ENCODE measurements around the gene RGPD6.
"Not testable (repeated sequence)": the region's sequence is repeated elsewhere in the genome, so short reads cannot be mapped to it uniquely, and the experiment has no call there.

DNA sequence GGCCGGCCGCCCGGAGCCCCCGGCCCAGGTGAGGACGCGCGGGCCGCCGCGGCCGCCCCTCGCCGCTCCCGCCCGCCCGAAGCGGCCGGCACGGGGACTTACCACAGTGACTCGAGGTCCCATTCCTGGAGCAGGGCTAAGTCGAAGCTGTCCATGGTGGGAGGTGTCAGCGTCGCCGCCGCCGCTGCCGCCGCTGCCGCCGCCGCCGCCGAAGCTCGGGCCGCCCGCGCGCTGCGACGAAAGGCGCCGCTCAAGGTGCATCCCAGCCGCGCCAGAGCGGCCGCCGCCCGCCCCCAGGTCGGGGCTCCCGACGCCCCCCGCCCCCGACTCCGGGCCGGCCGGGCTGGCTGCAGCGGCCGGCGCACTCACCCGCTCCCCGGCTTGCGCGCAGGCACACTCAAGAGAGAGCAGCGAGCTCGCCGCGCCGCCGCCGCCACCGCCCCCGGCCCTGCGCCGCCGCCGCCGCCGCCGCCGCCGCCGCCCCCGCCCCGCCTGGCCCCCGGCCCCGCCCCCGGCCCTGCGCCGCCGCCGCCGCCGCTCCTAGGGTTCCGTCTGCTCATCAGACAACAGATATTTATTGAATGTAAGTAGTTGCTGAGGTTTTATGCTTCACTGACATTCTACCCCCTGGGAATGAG, 33.7 kb upstream of the RGPD6 start:
- TF ChIP-seq, protein P1, sequence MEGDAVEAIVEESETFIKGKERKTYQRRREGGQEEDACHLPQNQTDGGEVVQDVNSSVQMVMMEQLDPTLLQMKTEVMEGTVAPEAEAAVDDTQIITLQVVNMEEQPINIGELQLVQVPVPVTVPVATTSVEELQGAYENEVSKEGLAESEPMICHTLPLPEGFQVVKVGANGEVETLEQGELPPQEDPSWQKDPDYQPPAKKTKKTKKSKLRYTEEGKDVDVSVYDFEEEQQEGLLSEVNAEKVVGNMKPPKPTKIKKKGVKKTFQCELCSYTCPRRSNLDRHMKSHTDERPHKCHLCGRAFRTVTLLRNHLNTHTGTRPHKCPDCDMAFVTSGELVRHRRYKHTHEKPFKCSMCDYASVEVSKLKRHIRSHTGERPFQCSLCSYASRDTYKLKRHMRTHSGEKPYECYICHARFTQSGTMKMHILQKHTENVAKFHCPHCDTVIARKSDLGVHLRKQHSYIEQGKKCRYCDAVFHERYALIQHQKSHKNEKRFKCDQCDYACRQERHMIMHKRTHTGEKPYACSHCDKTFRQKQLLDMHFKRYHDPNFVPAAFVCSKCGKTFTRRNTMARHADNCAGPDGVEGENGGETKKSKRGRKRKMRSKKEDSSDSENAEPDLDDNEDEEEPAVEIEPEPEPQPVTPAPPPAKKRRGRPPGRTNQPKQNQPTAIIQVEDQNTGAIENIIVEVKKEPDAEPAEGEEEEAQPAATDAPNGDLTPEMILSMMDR (IDR thresholded peaks at IDR 0.05; ENCODE audit: poor library complexity, severe bottlenecking) = not testable (repeated sequence)
- TF ChIP-seq EP300 (conservative IDR thresholded peaks at IDR 0.05; ENCODE audit: poor library complexity, severe bottlenecking) = not testable (repeated sequence)
